Stomach (tissue), 4 donors: ENCODE results near the gene LRMDA.

Experiments used
- POLR2A ChIP-seq, 4 donors: fragments of 450-650 bp; IDR thresholded peaks; one replicate each; pipeline ENCODE4 v1.6.1; 2016; ENCODE audit warnings: antibody characterized with exemption in 4 of 4, control low read depth in 2 of 4, mild to moderate bottlenecking in 1 of 4, moderate library complexity in 1 of 4
- TF ChIP-seq, protein P1 (sequence below), 7 experiments: fragments of 450-650 bp in 4 of 7; fragments of 200-600 bp in 3 of 7; sonication (generic) in 3 of 7; IDR thresholded peaks; one replicate each; pipeline ENCODE4 v1.5.1; 2016 to 2019; ENCODE audit warnings: antibody characterized with exemption in 7 of 7, control low read depth in 2 of 7, mild to moderate bottlenecking in 1 of 7

DNA sequence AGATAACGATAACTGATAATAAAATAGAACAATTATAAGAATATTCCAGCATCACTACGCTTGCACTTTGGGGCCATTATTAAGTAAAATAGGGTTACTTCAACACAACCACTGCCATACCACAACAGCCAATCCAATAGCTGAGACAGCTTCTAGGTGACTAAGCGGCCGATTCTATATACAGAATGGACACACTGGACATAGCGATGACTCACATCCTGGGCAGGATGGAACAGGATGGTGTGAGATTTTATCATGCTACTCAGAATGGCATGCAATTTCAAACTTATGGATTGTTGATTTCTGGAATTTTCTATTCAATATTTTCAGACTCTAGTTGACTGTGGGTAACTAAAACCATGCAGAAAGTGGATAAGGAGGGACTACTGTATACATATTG is 920.9 kb downstream of the LRMDA start:
- TF ChIP-seq POLR2A (IDR thresholded peaks at IDR 0.05): no peak
- TF ChIP-seq, protein P1, sequence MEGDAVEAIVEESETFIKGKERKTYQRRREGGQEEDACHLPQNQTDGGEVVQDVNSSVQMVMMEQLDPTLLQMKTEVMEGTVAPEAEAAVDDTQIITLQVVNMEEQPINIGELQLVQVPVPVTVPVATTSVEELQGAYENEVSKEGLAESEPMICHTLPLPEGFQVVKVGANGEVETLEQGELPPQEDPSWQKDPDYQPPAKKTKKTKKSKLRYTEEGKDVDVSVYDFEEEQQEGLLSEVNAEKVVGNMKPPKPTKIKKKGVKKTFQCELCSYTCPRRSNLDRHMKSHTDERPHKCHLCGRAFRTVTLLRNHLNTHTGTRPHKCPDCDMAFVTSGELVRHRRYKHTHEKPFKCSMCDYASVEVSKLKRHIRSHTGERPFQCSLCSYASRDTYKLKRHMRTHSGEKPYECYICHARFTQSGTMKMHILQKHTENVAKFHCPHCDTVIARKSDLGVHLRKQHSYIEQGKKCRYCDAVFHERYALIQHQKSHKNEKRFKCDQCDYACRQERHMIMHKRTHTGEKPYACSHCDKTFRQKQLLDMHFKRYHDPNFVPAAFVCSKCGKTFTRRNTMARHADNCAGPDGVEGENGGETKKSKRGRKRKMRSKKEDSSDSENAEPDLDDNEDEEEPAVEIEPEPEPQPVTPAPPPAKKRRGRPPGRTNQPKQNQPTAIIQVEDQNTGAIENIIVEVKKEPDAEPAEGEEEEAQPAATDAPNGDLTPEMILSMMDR (IDR thresholded peaks at IDR 0.05): no peak
